EH (cell line): ENCODE results near the gene CDH2.

Experiments
- DNase-seq: peaks from one replicate; pipeline ENCODE4 v3.0.0-alpha.2; 2015; ENCODE audit warnings: low read depth

Gene CDH2

GRCh38 chr18:27994571-27994970 is 182.4 kb downstream of the CDH2 start:
- DNase-seq = no peak

- no peak for DNase-seq
Observed at GRCh38 chr18:27991391-27991790, 185.5 kb downstream of the CDH2 start.

- no peak for DNase-seq
Observed at GRCh38 chr18:27985832-27986231, 191.1 kb downstream of the CDH2 start.

GRCh38 chr18:27983780-27984179 is 193.2 kb downstream of the CDH2 start:
- no peak for DNase-seq

- no peak for DNase-seq
Observed at GRCh38 chr18:27976806-27977408, 200.0 kb downstream of the CDH2 start.

- DNase-seq = no peak
Observed at GRCh38 chr18:27970321-27970720, 206.6 kb downstream of the CDH2 start.

GRCh38 chr18:27969206-27969605 is 207.7 kb downstream of the CDH2 start:
- no peak for DNase-seq

- DNase-seq = peak; percentile 59
Observed at GRCh38 chr18:27967913-27968824, 208.8 kb downstream of the CDH2 start.

- peak; percentile 59 for DNase-seq
Observed at GRCh38 chr18:27966881-27967280, 210.0 kb downstream of the CDH2 start.

- peak; percentile 51 for DNase-seq
Observed at GRCh38 chr18:27964811-27965210, 212.1 kb downstream of the CDH2 start.

- DNase-seq = peak; percentile 32
Observed at GRCh38 chr18:27959101-27959500, 217.8 kb downstream of the CDH2 start.

- DNase-seq = no peak
Observed at GRCh38 chr18:27956001-27956640, 220.8 kb downstream of the CDH2 start.

GRCh38 chr18:27954226-27954625 is 222.7 kb downstream of the CDH2 start:
- peak; percentile 33 for DNase-seq

GRCh38 chr18:27952741-27953140 is 224.2 kb downstream of the CDH2 start:
- no peak for DNase-seq

GRCh38 chr18:27950648-27951228 is 226.2 kb downstream of the CDH2 start:
- DNase-seq = no peak

- no peak for DNase-seq
Observed at GRCh38 chr18:27948986-27949385, 227.9 kb downstream of the CDH2 start.

- peak; percentile 62 for DNase-seq
Observed at GRCh38 chr18:27942706-27943105, 234.2 kb downstream of the CDH2 start.

- no peak for DNase-seq
Observed at GRCh38 chr18:27931535-27931934, 245.4 kb downstream of the CDH2 start.

GRCh38 chr18:27922780-27923179 is 254.2 kb downstream of the CDH2 start:
- DNase-seq = no peak

- peak; percentile 97 for DNase-seq
Observed at GRCh38 chr18:27921904-27922751, 254.8 kb downstream of the CDH2 start.

- no peak for DNase-seq
Observed at GRCh38 chr18:27921392-27921791, 255.5 kb downstream of the CDH2 start.

- no peak for DNase-seq
Observed at GRCh38 chr18:27920836-27921235, 256.1 kb downstream of the CDH2 start.
